ENCODE results near the gene LOXL1.
A peak's percentile ranks its signal among the peaks of the same experiment; 100 is the strongest.
"Not testable (repeated sequence)": the region's sequence is repeated elsewhere in the genome, so short reads cannot be mapped to it uniquely, and the experiment has no call there.

Gene LOXL1

GRCh38 chr15:73959012-73959581, 32.8 kb downstream of the LOXL1 start:
- Mint-ChIP-seq H3K36me3 (no peaks in the 10 kb centered on the region), H3K4me3 (no peak overlapping the region), H3K9me3 (no peaks in the 10 kb centered on the region), H3K27ac (peak overlapping the region; percentile 53), H3K27me3 (peaks cover 36% of the 10 kb centered on the region), H3K4me1 (peaks cover 11% of the 10 kb centered on the region)
- peak; percentile 41 for ATAC-seq

DNA sequence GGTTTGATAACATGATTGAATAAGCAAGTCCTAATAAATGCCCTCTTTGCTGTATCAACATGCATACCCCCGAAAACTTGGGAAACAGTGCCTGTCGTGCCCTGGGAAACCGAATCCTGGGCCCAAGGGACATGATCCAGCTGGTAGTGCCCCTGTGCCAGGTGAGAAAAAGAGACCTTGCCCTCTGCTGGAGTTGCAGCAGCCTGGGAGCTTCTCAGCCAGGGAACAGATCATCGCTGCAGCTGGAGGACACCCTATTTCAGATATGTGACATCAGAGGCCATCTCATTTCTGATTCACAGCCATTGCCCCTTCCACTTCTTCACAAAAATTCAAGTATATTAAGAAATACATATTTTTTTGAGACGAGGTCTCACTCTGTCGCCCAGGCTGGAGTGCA, 33.5 kb downstream of the LOXL1 start:
- no peak overlapping the region for H3K4me3 Mint-ChIP-seq

DNA sequence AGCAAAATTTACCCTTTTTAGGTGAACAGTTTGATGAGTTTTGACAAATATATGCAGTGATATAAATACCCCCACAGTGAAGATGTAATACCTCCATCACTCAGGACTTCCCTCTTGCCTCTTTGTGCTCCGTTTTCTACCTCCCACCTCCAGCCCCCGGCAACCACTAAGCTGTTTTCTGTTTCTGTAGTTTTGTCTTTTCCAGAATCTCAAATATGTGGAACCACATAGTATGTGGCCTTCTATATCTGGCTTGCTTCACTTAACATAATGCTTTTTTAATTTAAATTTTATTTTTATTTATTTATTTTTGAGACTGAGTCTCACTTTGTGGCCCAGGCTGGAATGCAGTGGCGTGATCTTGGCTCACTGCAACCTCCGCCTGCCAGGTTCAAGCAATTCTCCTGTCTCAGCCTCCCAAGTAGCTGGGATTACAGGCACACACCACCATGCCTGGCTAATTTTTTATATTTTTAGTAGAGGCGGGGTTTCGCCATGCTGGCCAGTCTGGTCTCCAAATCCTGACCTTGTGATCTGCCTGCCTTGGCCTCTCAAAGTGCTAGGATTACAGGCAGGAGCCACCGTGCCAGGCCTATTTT, 34.3 kb downstream of the LOXL1 start:
- H3K27ac Mint-ChIP-seq, H3K36me3 Mint-ChIP-seq, ATAC-seq, H3K9me3 Mint-ChIP-seq, H3K4me3 Mint-ChIP-seq: not testable (repeated sequence)
- Mint-ChIP-seq H3K27me3 (peaks cover 24% of the 10 kb centered on the region), H3K4me1 (peaks cover 22% of the 10 kb centered on the region)

More for the DNA sequence above, 33.5 kb downstream of the LOXL1 start:
- Mint-ChIP-seq H3K27ac (peak overlapping the region; percentile 53), H3K36me3 (no peaks in the 10 kb centered on the region), H3K9me3 (no peaks in the 10 kb centered on the region), H3K27me3 (peaks cover 30% of the 10 kb centered on the region), H3K4me1 (peaks cover 15% of the 10 kb centered on the region)
- no peak for ATAC-seq

DNA sequence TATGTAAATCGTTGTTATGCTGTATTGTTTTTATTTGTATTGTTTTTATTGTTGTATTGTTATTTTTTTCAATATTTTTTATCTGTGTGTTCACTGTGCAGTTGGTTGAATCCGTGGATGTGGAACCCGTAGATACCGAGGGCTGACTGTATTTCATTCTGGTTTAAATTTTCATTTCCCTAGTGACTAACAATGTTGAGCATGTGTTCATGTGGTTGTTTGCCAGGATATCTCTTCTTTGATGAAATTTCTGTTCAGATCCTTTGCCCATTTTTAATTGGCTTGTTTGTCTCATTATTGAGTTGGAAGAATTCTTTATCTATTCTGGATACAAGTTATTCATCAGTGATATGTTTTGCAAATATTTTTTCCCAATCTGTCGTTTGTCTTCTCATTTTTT, 36.2 kb downstream of the LOXL1 start:
- Mint-ChIP-seq H3K27ac (no peak overlapping the region), H3K4me1 (peaks cover 35% of the 10 kb centered on the region), H3K36me3 (no peaks in the 10 kb centered on the region), H3K27me3 (peaks cover 5% of the 10 kb centered on the region), H3K4me3 (no peak overlapping the region), H3K9me3 (no peaks in the 10 kb centered on the region)
- no peak for ATAC-seq

- Mint-ChIP-seq H3K9me3 (no peaks in the 10 kb centered on the region), H3K4me3 (peak overlapping the region; percentile 68), H3K27me3 (no peaks in the 10 kb centered on the region), H3K27ac (peak overlapping the region; percentile 65), H3K36me3 (no peaks in the 10 kb centered on the region), H3K4me1 (peaks cover 27% of the 10 kb centered on the region)
- peak; percentile 85 for ATAC-seq
Observed at GRCh38 chr15:73964736-73965093, 38.5 kb downstream of the LOXL1 start.

DNA sequence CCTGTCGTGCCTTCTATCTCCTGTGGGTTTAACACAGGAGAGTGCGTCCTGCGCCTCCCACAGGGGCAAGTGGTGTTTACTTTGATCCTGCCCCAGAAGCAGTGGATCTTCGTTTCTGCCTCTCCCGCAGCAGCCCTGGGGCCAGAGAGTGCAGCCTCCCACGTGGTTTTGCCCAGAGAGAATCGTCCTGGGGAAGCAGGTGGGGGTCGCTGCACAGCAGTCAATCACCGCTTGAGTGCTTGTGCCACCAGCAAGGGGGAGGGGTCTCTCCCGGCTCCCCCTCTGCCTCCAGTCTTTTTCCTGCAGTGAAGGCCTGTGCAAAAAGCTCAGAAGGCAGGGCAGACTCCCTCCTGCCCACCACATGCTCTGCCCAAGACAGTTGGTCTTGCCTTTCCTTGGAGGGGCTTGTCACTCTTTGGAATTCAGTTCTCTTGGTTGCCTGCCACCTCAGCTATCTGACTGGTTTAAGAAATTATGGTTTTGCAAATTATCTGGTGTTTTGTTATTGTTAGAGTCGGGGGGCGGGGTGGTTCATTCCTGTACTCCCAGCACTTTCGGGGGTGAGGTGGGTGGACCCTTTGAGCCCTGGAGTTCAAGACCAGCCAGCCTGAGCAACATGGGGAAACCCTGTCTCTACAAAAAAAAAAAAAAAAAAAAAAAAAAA, 39.0 kb downstream of the LOXL1 start:
- H3K27ac Mint-ChIP-seq: peak overlapping the region; percentile 65
- peaks cover 24% of the 10 kb centered on the region for H3K4me1 Mint-ChIP-seq
- H3K9me3 Mint-ChIP-seq: no peaks in the 10 kb centered on the region
- peak; percentile 73 for ATAC-seq
- H3K27me3 Mint-ChIP-seq: no peaks in the 10 kb centered on the region
- no peaks in the 10 kb centered on the region for H3K36me3 Mint-ChIP-seq
- peak overlapping the region; percentile 68 for H3K4me3 Mint-ChIP-seq

DNA sequence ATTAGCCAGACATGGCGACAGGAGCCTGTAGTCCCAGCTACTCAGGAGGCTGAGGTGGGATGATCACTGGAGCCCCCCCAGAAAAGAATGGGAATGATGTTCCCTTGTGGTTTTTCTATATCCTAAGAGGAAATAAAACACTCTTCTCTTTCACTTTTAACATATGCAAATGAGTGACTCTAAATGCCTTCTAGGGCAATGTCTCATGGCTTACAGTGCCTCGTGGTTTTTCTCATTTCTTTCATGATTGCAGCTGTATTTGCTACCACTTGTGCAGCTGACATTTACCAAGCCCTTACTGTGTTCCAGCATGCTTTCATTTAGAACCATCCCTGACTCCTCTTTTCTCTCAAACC, 39.5 kb downstream of the LOXL1 start:
- H3K4me1 Mint-ChIP-seq: peaks cover 24% of the 10 kb centered on the region
- no peaks in the 10 kb centered on the region for H3K9me3 Mint-ChIP-seq
- H3K36me3 Mint-ChIP-seq: no peaks in the 10 kb centered on the region
- H3K27ac Mint-ChIP-seq: peak overlapping the region; percentile 65
- no peaks in the 10 kb centered on the region for H3K27me3 Mint-ChIP-seq
- peak; percentile 85 for ATAC-seq
- H3K4me3 Mint-ChIP-seq: peak overlapping the region; percentile 3

DNA sequence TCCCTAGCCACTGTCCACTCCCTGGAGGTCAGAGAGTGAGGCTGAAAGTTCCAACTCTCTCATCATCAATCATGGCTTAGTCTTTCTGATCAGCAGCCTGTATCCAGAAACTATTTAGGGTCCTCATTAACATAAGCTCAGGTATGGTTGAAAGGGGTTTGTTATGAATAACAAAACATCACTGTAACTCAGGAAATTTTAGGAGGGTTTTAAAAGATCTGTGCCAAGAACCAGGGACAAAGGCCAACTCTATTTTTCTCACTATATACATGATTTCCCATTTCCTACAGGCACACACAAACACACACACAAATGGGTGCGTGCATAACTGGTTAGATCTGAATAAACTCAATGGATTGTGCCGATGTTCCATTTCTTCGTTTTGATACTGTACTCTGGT, 42.2 kb downstream of the LOXL1 start:
- no peak overlapping the region for H3K27ac Mint-ChIP-seq
- H3K4me1 Mint-ChIP-seq: peaks cover 34% of the 10 kb centered on the region
- no peaks in the 10 kb centered on the region for H3K9me3 Mint-ChIP-seq
- no peaks in the 10 kb centered on the region for H3K36me3 Mint-ChIP-seq
- H3K4me3 Mint-ChIP-seq: no peak overlapping the region
- ATAC-seq: no peak
- H3K27me3 Mint-ChIP-seq: no peaks in the 10 kb centered on the region

GRCh38 chr15:73969151-73969759, 43.0 kb downstream of the LOXL1 start:
- no peak overlapping the region for H3K4me3 Mint-ChIP-seq
- peaks cover 34% of the 10 kb centered on the region for H3K4me1 Mint-ChIP-seq
- H3K27me3 Mint-ChIP-seq: peaks cover 5% of the 10 kb centered on the region
- H3K36me3 Mint-ChIP-seq: no peaks in the 10 kb centered on the region
- H3K27ac Mint-ChIP-seq: no peak overlapping the region
- ATAC-seq: no peak
- H3K9me3 Mint-ChIP-seq: no peaks in the 10 kb centered on the region

DNA sequence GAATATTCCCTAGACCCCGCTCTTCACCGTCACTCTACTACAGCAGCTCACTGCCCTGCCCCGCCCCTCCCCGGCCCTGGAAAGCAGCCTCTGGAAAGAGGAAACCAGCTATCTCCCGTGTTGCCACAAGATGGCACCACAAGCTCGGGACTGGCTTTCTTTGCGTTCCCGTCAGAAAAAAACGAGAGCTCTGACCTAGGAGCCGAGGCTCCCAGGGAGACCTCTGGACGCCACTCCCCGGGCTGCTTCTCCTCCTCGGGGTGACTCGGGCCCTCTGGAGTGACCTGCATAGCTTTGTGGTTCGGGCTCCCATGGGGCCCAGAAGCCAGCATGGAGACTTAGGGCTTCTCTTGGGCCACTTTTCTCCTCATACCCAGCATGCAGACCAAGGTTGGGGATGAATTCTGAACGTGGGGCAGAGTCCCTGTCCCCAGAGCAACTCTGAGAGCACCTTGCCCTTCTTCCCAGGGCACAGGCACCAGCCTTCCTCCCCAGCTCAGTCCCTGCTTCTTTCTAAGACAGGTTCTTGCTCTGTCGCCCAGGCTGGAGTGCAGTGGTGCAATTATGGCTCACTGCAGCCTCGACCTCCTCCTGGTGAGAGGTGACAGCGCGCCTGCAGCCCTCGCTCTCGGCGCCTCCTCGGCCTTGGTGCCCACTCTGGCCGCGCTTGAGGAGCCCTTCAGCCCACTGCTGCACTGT, 46.9 kb downstream of the LOXL1 start:
- Mint-ChIP-seq H3K27me3 (peaks cover 33% of the 10 kb centered on the region), H3K4me3 (peak overlapping the region; percentile 59), H3K27ac (peak overlapping the region; percentile 8), H3K36me3 (no peaks in the 10 kb centered on the region), H3K9me3 (no peaks in the 10 kb centered on the region), H3K4me1 (peaks cover 26% of the 10 kb centered on the region)
- peak; percentile 75 for ATAC-seq

DNA sequence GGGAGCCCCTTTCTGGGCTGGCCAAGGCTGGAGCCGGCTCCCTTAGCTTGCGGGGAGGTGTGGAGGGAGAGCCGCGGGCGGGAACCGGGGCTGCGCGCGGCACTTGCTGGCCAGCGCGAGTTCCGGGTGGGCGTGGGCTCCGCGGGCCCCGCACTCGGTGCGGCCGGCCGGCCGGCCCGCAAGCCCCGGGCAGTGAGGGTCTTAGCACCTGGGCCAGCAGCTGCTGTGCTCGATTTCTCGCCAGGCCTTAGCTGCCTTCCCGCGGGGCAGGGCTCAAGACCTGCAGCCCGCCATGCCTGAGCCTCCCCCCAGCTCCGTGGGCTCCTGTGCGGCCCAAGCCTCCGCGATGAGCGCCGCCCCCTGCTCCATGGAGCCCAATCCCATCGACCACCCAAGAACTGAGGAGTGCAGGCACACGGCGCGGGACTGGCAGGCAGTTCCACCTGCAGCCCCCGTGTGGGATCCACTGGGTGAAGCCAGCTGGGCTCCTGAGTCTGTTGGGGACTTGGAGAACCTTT, 47.5 kb downstream of the LOXL1 start:
- not testable (repeated sequence) for H3K4me3 Mint-ChIP-seq, H3K9me3 Mint-ChIP-seq

DNA sequence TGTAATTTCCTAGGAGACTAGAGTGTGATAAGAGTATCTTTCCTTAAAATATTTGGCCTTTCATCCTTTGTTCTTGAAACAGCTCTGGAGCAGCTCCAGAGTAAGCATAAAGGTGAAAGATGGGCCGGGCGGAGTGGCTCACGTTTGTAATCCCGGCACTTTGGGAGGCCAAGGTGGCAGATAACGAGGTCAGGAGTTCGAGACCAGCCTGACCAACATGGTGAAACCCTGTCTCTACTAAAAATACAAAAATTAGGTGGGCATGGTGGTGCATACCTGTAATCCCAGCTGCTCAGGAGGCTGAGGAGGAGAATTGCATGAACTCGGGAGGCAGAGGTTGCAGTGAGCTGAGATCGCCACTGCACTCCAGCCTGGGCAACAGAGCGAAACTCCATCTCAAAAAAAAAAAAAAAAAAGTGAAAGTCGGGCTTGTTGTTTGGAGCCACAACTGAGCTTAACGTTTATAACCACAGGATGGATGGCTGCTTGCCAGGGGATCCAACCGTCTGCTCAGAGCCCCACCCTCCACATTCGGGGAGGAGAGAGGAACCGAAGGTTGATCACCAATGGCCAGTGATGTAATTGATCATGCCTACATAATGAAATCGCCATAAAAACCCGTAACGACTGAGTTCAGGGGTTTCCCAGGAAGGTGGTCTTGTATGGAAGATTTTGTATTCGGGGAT, 49.3 kb downstream of the LOXL1 start:
- H3K4me1 Mint-ChIP-seq: peaks cover 36% of the 10 kb centered on the region
- not testable (repeated sequence) for H3K4me3 Mint-ChIP-seq, H3K9me3 Mint-ChIP-seq, H3K36me3 Mint-ChIP-seq, H3K27ac Mint-ChIP-seq, ATAC-seq
- peaks cover 33% of the 10 kb centered on the region for H3K27me3 Mint-ChIP-seq

More for the DNA sequence above, 47.5 kb downstream of the LOXL1 start:
- Mint-ChIP-seq H3K27me3 (peaks cover 33% of the 10 kb centered on the region), H3K4me1 (peaks cover 27% of the 10 kb centered on the region)
- H3K36me3 Mint-ChIP-seq, H3K27ac Mint-ChIP-seq, ATAC-seq: not testable (repeated sequence)

GRCh38 chr15:73978896-73979295, 52.6 kb downstream of the LOXL1 start:
- no peak overlapping the region for H3K4me3 Mint-ChIP-seq
- no peaks in the 10 kb centered on the region for H3K9me3 Mint-ChIP-seq
- no peak overlapping the region for H3K27ac Mint-ChIP-seq
- H3K27me3 Mint-ChIP-seq: peaks cover 31% of the 10 kb centered on the region
- peaks cover 3% of the 10 kb centered on the region for H3K36me3 Mint-ChIP-seq
- H3K4me1 Mint-ChIP-seq: peaks cover 50% of the 10 kb centered on the region
- ATAC-seq: no peak

DNA sequence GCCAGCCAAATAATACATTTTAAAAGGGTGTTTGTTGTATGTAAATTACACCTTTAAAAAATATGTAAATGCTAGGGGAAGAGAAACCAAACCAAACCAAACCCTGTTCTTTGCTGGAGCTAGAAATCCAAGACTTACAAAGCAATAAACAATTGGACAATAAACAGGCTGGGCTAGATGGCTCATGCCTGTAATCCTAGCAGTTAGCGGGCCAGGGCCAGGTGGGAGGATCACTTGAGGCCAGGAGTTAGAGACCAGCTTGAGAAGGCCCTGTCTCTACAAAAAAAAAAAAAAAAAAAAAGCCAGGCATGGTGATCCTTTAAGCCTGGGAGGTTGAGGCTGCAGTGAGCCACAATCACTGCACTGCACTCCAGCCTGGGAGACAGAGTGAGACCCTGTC, 53.4 kb downstream of the LOXL1 start:
- no peak overlapping the region for H3K4me3 Mint-ChIP-seq
- peaks cover 8% of the 10 kb centered on the region for H3K36me3 Mint-ChIP-seq
- H3K27ac Mint-ChIP-seq: no peak overlapping the region
- ATAC-seq: no peak
- no peaks in the 10 kb centered on the region for H3K9me3 Mint-ChIP-seq
- peaks cover 23% of the 10 kb centered on the region for H3K27me3 Mint-ChIP-seq
- H3K4me1 Mint-ChIP-seq: peaks cover 57% of the 10 kb centered on the region
